Activated CD4-positive, alpha-beta T cell treated with anti-CD3 and anti-CD28 coated beads, Interleukin-2, amount 50 U/mL, for 1 hour (primary cell): ENCODE measurements around the gene ORC5.

Source experiments
- DNase-seq: peaks from one replicate; pipeline ENCODE4 v3.0.0-alpha.2; 2020

ORC5 gene

DNA sequence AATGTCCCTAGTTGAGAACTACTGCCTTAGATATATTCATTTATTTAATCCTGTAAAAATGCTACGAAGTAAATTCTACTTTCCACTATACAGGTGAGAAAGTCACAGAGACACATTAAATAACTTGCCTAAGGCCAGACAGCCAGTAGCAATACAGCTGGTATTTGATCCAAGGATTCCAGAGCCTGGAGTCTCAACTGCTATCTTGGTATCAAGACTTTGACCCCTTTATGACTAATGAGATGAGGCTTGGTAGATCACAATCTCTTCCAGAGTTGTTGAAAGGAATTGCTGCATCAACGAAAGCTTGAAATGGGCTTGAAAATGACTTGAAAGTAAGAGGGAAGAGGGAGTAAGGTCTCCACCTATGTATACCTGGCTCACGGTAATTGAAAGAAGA, 83.3 kb downstream of the ORC5 start:
- DNase-seq: no peak

DNA sequence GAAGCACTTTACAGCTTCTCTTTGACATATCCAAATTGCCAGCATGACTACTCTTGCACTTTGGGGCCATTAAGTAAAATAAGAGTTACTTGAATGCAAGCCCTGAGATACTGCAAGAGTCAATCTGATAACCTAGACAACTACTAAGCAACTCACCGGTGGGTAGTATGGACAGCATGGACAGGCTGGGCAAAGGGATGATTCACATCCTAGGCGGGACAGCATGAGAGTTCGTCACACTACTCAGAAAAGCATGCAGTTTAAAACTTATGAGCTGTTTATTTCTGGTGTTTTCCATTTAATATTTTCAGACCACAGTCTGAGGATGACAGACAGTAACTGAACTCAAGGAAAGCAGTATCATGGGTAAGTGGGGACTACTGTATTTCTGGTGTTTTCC, 84.0 kb downstream of the ORC5 start:
- DNase-seq: no peak

DNA sequence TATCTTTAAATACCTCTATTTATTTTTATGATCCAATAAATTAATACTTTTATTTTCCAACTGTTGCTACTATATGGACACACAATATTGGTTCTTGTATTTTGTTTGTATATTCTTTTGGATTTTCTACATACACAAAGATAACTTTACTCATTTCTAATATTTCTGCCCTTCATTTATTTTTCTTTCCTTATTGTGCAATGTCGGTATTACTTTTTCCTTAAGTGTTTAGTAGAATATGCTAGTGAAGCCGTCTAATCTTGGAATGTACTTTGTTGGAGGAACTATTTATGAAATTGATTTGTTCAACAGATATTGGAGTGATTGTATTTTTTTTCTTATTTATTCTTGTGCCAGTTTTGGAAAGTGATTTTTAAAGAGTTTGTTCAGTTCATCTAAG, 94.0 kb downstream of the ORC5 start:
- DNase-seq: no peak

DNA sequence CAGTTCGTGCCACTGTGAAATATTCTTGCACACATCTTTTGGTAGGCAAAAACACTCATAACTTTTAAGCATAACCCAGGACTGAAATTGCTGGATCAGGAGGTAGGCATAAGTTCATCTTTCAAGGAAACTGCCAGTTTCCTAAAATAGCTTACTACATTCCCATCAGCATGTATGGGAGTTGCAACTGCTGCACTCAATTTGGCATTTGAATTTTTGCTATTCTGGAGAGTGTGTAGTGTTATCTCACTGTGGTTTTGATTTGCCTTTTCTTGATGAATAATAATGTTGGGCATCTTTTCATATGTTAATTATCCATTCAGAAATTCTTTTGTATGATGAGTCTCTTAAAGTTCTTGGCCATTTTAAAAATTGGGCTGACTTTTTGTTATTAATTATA, 95.2 kb downstream of the ORC5 start:
- no peak for DNase-seq

- no peak for DNase-seq
These were observed 96.5 kb downstream of the ORC5 start for GRCh38 chr7:104111271-104111670.

DNA sequence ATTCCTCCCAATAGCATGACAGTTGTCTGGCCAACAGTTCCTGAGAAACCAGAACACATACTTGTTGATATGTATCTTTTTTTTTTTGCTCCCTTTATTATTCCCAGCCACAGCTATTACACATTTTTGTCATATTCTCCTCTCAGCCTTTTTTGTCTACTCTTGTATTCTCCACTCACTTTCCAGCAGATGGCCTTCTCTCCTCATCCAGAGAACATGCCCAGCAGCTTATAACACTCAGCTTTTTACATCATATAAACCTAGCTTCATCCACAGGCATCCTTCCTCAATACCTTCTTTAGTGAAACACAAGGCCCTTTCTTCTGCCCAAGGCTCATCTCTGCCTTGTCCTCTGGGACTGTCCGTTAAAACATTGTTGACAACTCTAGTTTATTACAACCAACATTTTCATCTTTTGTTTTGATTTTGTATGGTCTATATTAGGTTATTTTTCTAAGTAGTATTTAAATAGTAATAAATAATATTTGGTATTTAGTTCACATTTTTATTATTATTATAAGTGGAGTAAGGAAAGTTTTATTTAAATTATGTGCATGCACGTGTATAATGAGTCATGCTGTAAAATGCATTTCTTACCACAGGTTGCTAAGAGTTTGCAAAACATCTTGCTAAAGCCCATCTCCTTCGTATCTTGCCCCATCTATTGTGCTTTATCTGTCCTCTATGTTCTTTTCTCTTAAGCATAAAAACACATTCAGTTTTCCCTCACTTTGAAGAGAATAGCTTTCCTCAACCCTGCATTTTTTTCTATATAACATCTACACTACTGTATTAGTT, 101.5 kb downstream of the ORC5 start:
- DNase-seq: no peak

GRCh38 chr7:104098890-104099289, 108.9 kb downstream of the ORC5 start:
- DNase-seq: no peak

- no peak for DNase-seq
These were observed 111.1 kb downstream of the ORC5 start for GRCh38 chr7:104096683-104097082.

DNA sequence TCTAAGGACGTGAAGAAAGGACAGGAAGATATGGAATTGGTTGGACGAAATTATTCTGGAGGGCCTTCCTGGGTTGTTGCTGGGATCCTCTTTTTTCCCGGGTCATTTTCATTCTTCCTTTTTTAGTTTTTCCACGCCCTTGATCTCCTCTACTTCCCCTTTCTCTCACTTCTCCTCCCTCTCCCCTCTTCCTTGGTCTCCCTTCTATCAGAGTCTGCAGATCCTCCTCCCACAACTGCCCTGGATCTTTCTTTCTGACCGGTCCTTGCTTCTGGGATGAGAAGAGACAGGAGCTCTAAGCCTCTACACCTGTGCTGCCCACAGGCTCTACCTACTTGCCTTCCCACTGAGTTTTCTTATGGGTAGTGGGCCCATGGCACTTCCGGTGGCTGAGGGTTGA, 114.7 kb downstream of the ORC5 start:
- no peak for DNase-seq

- no peak for DNase-seq
These were observed 116.6 kb downstream of the ORC5 start for GRCh38 chr7:104091242-104091641.

- DNase-seq: no peak
These were observed 118.2 kb downstream of the ORC5 start for GRCh38 chr7:104089612-104090011.

- DNase-seq: no peak
These were observed 118.8 kb downstream of the ORC5 start for GRCh38 chr7:104089061-104089460.
